ENCODE data around the gene PPT2. TPM values are rescaled to one million over a fixed set of nuclear protein-coding genes. Genes with fewer than 3 reads are reported as not detected.

Gene PPT2
- total RNA-seq, 1 donor from 2014 or later: 11.3 TPM

GRCh38 chr6:32168350-32168749, 14.4 kb downstream of the PPT2 start:
- Mint-ChIP-seq H3K4me1 (peaks cover 13% of the 10 kb centered on the region), H3K27ac (no peak overlapping the region), H3K4me3 (no peak overlapping the region), H3K36me3 (ENCODE audit: low read depth) (peaks cover 26% of the 10 kb centered on the region), H3K9me3 (no peaks in the 10 kb centered on the region), H3K27me3 (no peaks in the 10 kb centered on the region)
- DNase-seq: no peak
- intact Hi-C loops (cut with micrococcal nuclease): no loop called here

- H3K4me3 Mint-ChIP-seq: no peak overlapping the region
- H3K4me1 Mint-ChIP-seq: peaks cover 19% of the 10 kb centered on the region
- no peaks in the 10 kb centered on the region for H3K27me3 Mint-ChIP-seq
- peak overlapping the region; percentile 42 for H3K27ac Mint-ChIP-seq
- intact Hi-C loops (cut with micrococcal nuclease): no loop called here
- peaks cover 26% of the 10 kb centered on the region for H3K36me3 Mint-ChIP-seq (ENCODE audit: low read depth)
- DNase-seq: no peak
- no peaks in the 10 kb centered on the region for H3K9me3 Mint-ChIP-seq
Observed at GRCh38 chr6:32168807-32169591, 15.1 kb downstream of the PPT2 start.

GRCh38 chr6:32170294-32170693, 16.4 kb downstream of the PPT2 start:
- H3K27ac Mint-ChIP-seq: no peak overlapping the region
- H3K27me3 Mint-ChIP-seq: no peaks in the 10 kb centered on the region
- H3K4me3 Mint-ChIP-seq: no peak overlapping the region
- DNase-seq: no peak
- peaks cover 25% of the 10 kb centered on the region for H3K4me1 Mint-ChIP-seq
- no peaks in the 10 kb centered on the region for H3K9me3 Mint-ChIP-seq
- intact Hi-C loops (cut with micrococcal nuclease): loop anchor here (10.0 kb wide), 2 partner anchors 1035 to 1245 kb away; partner anchors contain the start of genes CUTA, HSD17B8, PHF1 and RING1
- H3K36me3 Mint-ChIP-seq (ENCODE audit: low read depth): peaks cover 24% of the 10 kb centered on the region

GRCh38 chr6:32171234-32171633, 17.3 kb downstream of the PPT2 start:
- H3K4me3 Mint-ChIP-seq: no peak overlapping the region
- no peaks in the 10 kb centered on the region for H3K9me3 Mint-ChIP-seq
- peaks cover 24% of the 10 kb centered on the region for H3K36me3 Mint-ChIP-seq (ENCODE audit: low read depth)
- no peak for DNase-seq
- H3K27me3 Mint-ChIP-seq: no peaks in the 10 kb centered on the region
- H3K4me1 Mint-ChIP-seq: peaks cover 31% of the 10 kb centered on the region
- intact Hi-C loops (cut with micrococcal nuclease): loop anchor here (10.0 kb wide), 2 partner anchors 1034 to 1244 kb away; partner anchors contain the start of genes CUTA, HSD17B8, PHF1 and RING1
- no peak overlapping the region for H3K27ac Mint-ChIP-seq

- H3K27me3 Mint-ChIP-seq: no peaks in the 10 kb centered on the region
- H3K27ac Mint-ChIP-seq: no peak overlapping the region
- no peak for DNase-seq
- H3K4me3 Mint-ChIP-seq: no peak overlapping the region
- no peaks in the 10 kb centered on the region for H3K9me3 Mint-ChIP-seq
- H3K4me1 Mint-ChIP-seq: peaks cover 46% of the 10 kb centered on the region
- peaks cover 19% of the 10 kb centered on the region for H3K36me3 Mint-ChIP-seq (ENCODE audit: low read depth)
- intact Hi-C loops (cut with micrococcal nuclease): loop anchor here (10.0 kb wide), 2 partner anchors 1032 to 1242 kb away; partner anchors contain the start of genes CUTA, HSD17B8, PHF1 and RING1
Observed at GRCh38 chr6:32173051-32173727, 19.2 kb downstream of the PPT2 start.

- intact Hi-C loops (cut with micrococcal nuclease): loop anchor here (10.0 kb wide), 2 partner anchors 1030 to 1240 kb away; partner anchors contain the start of genes CUTA, HSD17B8, PHF1 and RING1
- Mint-ChIP-seq H3K36me3 (ENCODE audit: low read depth) (peaks cover 24% of the 10 kb centered on the region), H3K4me3 (peak overlapping the region; percentile 86), H3K9me3 (no peaks in the 10 kb centered on the region), H3K4me1 (peaks cover 53% of the 10 kb centered on the region), H3K27ac (no peak overlapping the region), H3K27me3 (no peaks in the 10 kb centered on the region)
- no peak for DNase-seq
Observed at GRCh38 chr6:32174416-32174815, 20.5 kb downstream of the PPT2 start.

GRCh38 chr6:32175322-32175710, 21.4 kb downstream of the PPT2 start:
- Mint-ChIP-seq H3K4me1 (peaks cover 55% of the 10 kb centered on the region), H3K36me3 (ENCODE audit: low read depth) (peaks cover 19% of the 10 kb centered on the region), H3K27ac (peak overlapping the region; percentile 95)

GRCh38 chr6:32175711-32176475, 22.0 kb downstream of the PPT2 start, which contains the start of gene AGPAT1:
Gene AGPAT1, minus strand, starts transcription at chr6:32176084. Its CDS starts 4,588 bp downstream, at chr6:32171496.
- H3K4me3 Mint-ChIP-seq: peak within 1 kb of the TSS; percentile 86
- intact Hi-C loops (cut with micrococcal nuclease): loop anchor here (1.0 to 10.0 kb wide), 7 partner anchors 22 to 1239 kb away; partner anchors contain the start of genes BRD2, CUTA, DXO and HSD17B8
- no peaks in the 10 kb centered on the region for H3K9me3 Mint-ChIP-seq
- peak; percentile 99 for DNase-seq
- peaks cover 58% of the 10 kb centered on the region for H3K4me1 Mint-ChIP-seq
- no peaks in the 10 kb centered on the region for H3K27me3 Mint-ChIP-seq
- peak within 1 kb of the TSS; percentile 95 for H3K27ac Mint-ChIP-seq
- peaks cover 20% of the 10 kb centered on the region for H3K36me3 Mint-ChIP-seq (ENCODE audit: low read depth)

More at GRCh38 chr6:32175322-32175710, 21.4 kb downstream of the PPT2 start:
- Mint-ChIP-seq H3K27me3 (no peaks in the 10 kb centered on the region), H3K9me3 (no peaks in the 10 kb centered on the region), H3K4me3 (peak overlapping the region; percentile 86)
- intact Hi-C loops (cut with micrococcal nuclease): loop anchor here (5.0 to 10.0 kb wide), 5 partner anchors 218 to 1239 kb away; partner anchors contain the start of genes BRD2, CUTA, HSD17B8 and NELFE
- DNase-seq: no peak

GRCh38 chr6:32176476-32177182, 22.7 kb downstream of the PPT2 start:
- H3K4me1 Mint-ChIP-seq: peaks cover 59% of the 10 kb centered on the region

GRCh38 chr6:32177183-32177787, 23.3 kb downstream of the PPT2 start:
- H3K4me3 Mint-ChIP-seq: peak overlapping the region; percentile 86
- peaks cover 59% of the 10 kb centered on the region for H3K4me1 Mint-ChIP-seq
- no peaks in the 10 kb centered on the region for H3K27me3 Mint-ChIP-seq
- H3K36me3 Mint-ChIP-seq (ENCODE audit: low read depth): peaks cover 29% of the 10 kb centered on the region
- peak overlapping the region; percentile 95 for H3K27ac Mint-ChIP-seq
- intact Hi-C loops (cut with micrococcal nuclease): loop anchor here (5.0 to 10.0 kb wide), 5 partner anchors 220 to 1238 kb away; partner anchors contain the start of genes BRD2, CUTA, HSD17B8 and NELFE
- no peaks in the 10 kb centered on the region for H3K9me3 Mint-ChIP-seq
- DNase-seq: peak; percentile 86

More at GRCh38 chr6:32176476-32177182, 22.7 kb downstream of the PPT2 start:
- no peaks in the 10 kb centered on the region for H3K27me3 Mint-ChIP-seq
- peaks cover 25% of the 10 kb centered on the region for H3K36me3 Mint-ChIP-seq (ENCODE audit: low read depth)
- H3K27ac Mint-ChIP-seq: peak overlapping the region; percentile 95
- intact Hi-C loops (cut with micrococcal nuclease): loop anchor here (1.0 to 10.0 kb wide), 7 partner anchors 22 to 1238 kb away; partner anchors contain the start of genes BRD2, CUTA, DXO and HSD17B8
- no peaks in the 10 kb centered on the region for H3K9me3 Mint-ChIP-seq
- DNase-seq: no peak
- H3K4me3 Mint-ChIP-seq: peak overlapping the region; percentile 86

GRCh38 chr6:32177788-32178546, 24.0 kb downstream of the PPT2 start, which contains the start of gene RNF5:
Gene RNF5, plus strand, starts transcription at chr6:32178405. Its CDS starts 107 bp downstream, at chr6:32178512.
- Mint-ChIP-seq H3K4me1 (peaks cover 59% of the 10 kb centered on the region), H3K36me3 (ENCODE audit: low read depth) (peaks cover 35% of the 10 kb centered on the region), H3K4me3 (peak within 1 kb of the TSS; percentile 86), H3K27me3 (no peaks in the 10 kb centered on the region), H3K9me3 (no peaks in the 10 kb centered on the region), H3K27ac (peak within 1 kb of the TSS; percentile 95)
- peak; percentile 98 for DNase-seq
- intact Hi-C loops (cut with micrococcal nuclease): loop anchor here (1.0 to 10.0 kb wide), 8 partner anchors 12 to 1237 kb away; partner anchors contain the start of genes ATF6B, BRD2, CUTA and HSD17B8

All from activated CD4-positive, alpha-beta T cell treated with anti-CD3 and anti-CD28 coated beads, Interleukin-2, amount 10 ng/mL, durations not matched to agents 24 days and 14 days (primary cell).